ENCODE results near the gene RPS2.
"Not testable (repeated sequence)": the region's sequence is repeated elsewhere in the genome, so short reads cannot be mapped to it uniquely, and the experiment has no call there.

The RPS2 gene
- 1,318 to 1,675 reads per million in 2 donors for total RNA-seq

- peak; percentile 99 for DNase-seq
Measured at GRCh38 chr16:1964506-1965395, at the start of gene RPS2. Gene RPS2, minus strand, starts transcription at chr16:1964826. Its CDS starts 201 bp downstream, at chr16:1964625.

DNA sequence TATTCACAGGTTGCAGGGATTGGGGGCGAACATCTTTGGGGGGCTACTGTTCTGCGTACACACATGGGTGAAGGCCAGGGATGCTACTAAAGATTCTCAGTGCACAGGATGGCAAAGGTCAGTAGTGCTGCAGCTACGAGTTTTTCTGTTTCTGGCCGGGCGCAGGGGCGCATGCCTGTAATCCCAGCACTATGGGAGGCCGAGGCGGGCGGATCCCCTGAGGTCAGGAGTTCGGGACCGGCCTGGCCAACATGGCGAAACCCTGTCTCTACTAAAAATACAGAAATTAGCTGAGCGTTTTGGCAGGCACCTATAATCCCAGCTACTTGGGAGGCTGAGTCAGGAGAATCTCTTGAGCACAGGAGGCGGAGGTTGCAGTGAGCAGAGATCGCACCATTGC is 48.9 kb upstream of the RPS2 start:
- no peak for DNase-seq

GRCh38 chr16:2011726-2012125 is 47.1 kb upstream of the RPS2 start:
- not testable (repeated sequence) for DNase-seq

DNA sequence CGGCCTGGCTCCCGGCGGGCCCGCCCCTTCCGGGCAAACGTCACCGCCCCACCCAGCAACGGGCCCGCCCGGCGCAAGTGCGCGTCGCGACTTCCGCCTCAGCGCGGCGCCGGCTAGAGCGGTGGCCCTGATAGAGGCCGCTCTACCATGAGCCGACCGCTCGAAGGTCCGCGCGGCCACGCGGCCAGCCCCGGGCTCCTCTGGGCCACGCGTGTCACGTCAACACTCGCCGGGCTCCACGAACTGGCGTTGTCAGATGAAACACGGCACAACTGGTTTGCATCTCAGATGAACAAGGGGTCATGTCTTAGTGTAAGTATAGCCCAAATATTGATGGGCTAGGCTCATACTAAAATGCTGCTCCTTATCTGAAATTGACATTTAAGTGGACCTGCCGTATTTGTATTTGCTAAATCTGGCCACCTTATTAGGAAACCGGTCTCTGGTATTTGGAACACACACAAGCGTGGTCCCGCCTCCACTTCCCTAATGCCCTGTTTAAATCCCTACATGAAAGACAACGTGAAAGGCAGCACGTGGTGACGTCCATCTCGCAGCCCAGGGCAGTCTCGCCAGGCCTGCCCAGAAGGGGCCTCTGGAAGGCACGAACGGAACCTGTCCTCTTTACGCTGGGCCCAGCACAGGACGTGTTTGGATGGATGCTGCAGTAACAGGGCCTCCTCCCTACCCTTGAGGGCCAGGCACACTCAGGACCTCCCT is 45.3 kb upstream of the RPS2 start, which contains the start of gene ZNF598:
ZNF598 (minus strand) TSS at position 31 of the 720 bp plus-strand sequence.
- peak; percentile 69 for DNase-seq

- no peak for DNase-seq
Measured at GRCh38 chr16:2009164-2009711, 44.6 kb upstream of the RPS2 start.

GRCh38 chr16:2008631-2009163 is 44.1 kb upstream of the RPS2 start:
- DNase-seq, result no peak

GRCh38 chr16:2008009-2008526 is 43.4 kb upstream of the RPS2 start:
- no peak for DNase-seq

GRCh38 chr16:2007081-2007836 is 42.6 kb upstream of the RPS2 start:
- no peak for DNase-seq

GRCh38 chr16:2006317-2006716 is 41.7 kb upstream of the RPS2 start:
- DNase-seq, result no peak

GRCh38 chr16:2005646-2006045 is 41.0 kb upstream of the RPS2 start:
- no peak for DNase-seq

GRCh38 chr16:2004795-2005517 is 40.3 kb upstream of the RPS2 start:
- DNase-seq, result no peak

DNA sequence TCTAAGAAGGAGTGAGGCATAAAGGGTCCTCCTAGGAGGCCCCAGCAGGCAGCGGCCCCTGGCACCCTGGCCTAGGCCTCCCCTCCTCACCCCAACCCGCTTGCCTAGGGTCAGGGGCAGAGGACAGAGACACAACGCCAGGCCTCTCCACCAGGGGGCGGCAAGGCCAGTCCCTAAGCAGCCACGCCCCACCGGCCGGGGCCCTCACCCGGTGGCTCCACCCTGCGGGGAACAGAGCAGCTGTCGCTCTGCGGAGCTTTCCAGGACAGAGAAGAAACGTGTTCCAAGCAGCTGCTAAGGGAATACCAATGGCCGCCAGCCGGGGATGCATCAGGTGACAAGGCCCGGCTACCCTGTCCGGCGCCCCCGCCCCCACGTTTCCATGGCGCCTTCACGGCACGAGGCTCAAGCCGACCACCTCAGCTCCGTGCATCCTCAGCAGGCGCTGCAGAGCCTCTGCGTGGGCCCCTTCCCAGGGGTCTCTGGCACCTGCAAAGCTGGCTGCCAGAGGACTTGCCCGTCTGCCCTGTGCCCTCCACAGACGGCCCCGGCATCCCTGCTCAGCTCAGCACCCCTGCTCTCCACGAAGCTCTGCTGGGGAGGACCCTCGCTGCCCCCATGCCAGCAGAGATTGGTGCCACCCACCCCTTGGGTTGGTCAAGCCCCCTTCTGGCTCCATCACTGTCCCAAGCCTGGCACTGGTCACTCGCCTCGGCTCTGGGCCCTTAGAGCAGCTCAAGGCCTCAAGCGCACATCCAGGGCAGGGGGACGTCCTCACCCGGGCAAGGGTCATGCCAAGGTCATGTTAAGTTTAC is 39.4 kb upstream of the RPS2 start:
- peak; percentile 85 for DNase-seq

GRCh38 chr16:2003231-2003826 is 38.7 kb upstream of the RPS2 start:
- no peak for DNase-seq

DNA sequence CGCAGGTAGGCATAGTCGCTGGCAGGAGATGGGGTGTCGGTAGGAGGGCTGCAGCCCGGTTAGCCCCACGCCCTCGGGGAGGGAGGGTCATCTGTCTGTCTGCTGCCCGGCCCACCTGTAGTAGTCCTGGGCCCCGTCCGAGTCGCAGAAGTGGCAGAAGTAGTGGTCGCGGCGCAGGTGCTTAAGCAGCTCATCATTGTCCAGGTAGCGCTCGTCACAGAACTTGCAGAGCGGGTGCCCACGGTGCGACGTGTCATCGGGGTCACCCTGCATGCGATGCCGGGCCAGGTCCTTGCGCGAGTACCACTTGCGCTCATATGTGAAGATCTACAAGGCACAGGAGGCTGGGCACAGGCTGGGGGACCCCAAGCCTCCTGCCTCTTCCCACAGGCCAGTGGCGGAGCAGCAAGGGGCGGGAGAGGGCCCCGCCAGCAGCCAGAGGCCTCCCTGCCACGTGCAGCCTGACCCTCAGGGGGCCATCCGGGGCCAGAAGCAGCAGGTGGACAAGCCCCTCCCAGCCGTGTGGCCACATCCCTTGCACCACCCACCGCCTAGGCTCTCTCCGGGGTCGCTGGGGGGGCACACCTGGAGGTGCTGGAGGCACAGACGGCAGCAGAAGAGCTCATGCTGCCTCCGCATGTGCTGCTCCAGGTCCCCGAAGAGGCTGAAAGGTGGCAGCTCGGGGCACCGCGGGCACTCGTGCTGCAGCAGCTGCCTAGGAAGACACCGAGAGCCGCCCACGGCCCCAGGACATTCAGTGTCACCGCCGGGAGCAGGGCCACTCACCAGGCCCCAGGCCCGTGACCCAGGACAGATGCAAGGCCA is 38.0 kb upstream of the RPS2 start:
- DNase-seq, result no peak

DNA sequence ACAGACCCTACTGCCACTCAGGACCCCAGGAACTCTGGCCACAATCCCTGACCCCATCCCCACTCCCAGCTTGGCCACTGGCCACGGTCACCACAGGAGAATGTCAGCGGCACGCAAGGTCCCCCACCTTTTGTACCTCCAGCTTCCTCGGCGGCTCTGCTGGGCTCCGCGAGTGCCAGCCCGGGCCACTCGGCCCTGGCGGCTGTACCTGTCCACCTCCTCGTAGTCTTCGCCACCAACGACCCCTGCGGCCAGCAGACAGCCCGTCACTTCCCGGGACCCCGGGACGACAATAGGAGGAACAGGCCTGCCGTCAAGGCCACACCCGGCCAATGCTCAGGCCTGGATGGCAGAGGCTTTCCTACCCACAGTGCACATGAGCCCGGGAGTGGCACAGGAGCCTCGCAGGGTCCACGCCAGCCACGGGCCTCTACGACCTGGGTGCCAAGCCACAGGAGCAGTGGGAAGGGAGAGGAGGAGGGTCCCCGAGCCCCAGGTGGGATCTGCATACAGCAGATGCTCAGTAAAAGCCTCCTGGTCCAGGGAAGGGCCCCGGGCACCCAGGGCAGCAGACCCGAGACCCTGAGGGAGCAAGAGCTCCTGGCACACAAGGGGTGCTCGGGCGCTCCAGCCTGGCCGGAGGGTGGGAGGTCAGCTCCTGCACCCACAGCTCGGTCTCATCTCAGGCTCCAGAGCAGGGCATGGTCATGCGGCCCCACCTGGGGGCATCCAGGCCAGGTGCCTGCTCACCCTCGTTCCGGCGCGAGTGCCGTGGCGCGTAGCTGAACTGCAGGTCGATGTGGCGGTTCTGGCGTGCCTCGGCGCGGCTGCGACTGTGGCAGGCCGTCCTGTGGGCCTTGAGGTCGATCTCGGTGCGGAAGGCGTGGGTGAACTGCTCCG is 37.1 kb upstream of the RPS2 start:
- DNase-seq, result no peak

GRCh38 chr16:2001035-2001434 is 36.4 kb upstream of the RPS2 start:
- DNase-seq, result no peak

DNA sequence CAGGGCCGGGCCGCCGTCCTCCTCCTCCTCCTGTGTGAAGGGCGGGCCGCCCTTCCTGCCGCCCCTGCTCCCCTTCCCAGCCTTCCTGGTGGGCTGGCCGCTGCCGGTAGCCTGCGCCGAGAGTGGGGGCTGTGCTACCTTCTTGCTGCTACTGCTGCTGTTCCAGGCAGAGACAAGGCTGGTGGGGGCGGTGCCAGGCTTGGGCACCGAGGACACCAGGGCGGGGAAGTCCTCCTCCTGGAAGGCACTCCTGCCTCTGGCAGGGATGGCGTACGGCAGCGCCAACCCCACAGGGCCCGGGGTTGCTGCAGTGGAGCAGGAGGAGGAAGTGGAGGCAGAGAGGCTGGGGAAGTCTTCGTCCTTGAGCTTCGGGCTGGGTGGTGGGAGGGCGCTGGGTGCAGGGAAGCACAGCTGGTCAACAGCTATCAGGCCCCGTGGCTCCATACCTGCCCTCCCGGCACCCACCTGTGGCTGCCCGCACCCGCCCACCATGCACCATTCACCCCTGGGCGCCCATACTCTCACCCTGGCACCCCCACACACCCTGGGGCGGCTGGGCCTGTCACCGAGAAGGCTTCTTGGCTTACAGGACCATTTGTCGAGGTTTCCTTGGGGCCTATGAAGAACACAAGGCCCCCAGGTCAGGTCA is 35.4 kb upstream of the RPS2 start:
- no peak for DNase-seq
